ENCODE results near the gene DMRT2.

The DMRT2 gene

DNA sequence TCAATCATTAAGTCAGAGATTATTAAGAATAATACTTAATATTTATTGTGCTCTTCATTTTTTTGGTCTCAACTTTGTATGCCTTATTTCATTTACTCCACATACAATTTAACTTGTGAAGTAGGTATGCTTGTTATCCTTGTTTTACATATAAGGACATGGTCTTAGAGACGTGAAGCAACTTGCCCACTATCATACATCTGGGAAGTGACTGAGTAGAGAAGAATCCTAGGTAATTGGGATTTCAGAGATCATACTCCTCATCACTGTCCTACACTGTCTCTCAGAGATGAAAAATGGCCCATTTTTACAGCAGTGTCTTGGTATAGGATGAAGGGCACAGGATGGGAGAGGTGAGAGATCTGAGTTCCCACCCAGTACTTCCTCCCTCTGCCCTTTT lies 23.3 kb downstream of the DMRT2 start (continued):
- TF ChIP-seq, protein P1, sequence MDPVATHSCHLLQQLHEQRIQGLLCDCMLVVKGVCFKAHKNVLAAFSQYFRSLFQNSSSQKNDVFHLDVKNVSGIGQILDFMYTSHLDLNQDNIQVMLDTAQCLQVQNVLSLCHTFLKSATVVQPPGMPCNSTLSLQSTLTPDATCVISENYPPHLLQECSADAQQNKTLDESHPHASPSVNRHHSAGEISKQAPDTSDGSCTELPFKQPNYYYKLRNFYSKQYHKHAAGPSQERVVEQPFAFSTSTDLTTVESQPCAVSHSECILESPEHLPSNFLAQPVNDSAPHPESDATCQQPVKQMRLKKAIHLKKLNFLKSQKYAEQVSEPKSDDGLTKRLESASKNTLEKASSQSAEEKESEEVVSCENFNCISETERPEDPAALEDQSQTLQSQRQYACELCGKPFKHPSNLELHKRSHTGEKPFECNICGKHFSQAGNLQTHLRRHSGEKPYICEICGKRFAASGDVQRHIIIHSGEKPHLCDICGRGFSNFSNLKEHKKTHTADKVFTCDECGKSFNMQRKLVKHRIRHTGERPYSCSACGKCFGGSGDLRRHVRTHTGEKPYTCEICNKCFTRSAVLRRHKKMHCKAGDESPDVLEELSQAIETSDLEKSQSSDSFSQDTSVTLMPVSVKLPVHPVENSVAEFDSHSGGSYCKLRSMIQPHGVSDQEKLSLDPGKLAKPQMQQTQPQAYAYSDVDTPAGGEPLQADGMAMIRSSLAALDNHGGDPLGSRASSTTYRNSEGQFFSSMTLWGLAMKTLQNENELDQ (tag by site-specific recombination; IDR thresholded peaks at IDR 0.05; ENCODE audit: low read depth): no peak
- TF ChIP-seq ZNF140 (tag by site-specific recombination; IDR thresholded peaks at IDR 0.05) (no peak), ZBTB17 (tag by site-specific recombination; IDR thresholded peaks at IDR 0.05) (no peak), SCRT1 (tag by site-specific recombination; IDR thresholded peaks at IDR 0.05; ENCODE audit: borderline replicate concordance) (no peak), ZNF530 (tag by site-specific recombination; IDR thresholded peaks at IDR 0.05; ENCODE audit: low read depth) (no peak), ZNF221 (tag by site-specific recombination; IDR thresholded peaks at IDR 0.05; ENCODE audit: borderline replicate concordance) (no peak), ZNF629 (tag by site-specific recombination; IDR thresholded peaks at IDR 0.05) (no peak)
- TF ChIP-seq, protein P2, sequence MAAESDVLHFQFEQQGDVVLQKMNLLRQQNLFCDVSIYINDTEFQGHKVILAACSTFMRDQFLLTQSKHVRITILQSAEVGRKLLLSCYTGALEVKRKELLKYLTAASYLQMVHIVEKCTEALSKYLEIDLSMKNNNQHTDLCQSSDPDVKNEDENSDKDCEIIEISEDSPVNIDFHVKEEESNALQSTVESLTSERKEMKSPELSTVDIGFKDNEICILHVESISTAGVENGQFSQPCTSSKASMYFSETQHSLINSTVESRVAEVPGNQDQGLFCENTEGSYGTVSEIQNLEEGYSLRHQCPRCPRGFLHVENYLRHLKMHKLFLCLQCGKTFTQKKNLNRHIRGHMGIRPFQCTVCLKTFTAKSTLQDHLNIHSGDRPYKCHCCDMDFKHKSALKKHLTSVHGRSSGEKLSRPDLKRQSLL (tag by site-specific recombination; IDR thresholded peaks at IDR 0.05): no peak

DNA sequence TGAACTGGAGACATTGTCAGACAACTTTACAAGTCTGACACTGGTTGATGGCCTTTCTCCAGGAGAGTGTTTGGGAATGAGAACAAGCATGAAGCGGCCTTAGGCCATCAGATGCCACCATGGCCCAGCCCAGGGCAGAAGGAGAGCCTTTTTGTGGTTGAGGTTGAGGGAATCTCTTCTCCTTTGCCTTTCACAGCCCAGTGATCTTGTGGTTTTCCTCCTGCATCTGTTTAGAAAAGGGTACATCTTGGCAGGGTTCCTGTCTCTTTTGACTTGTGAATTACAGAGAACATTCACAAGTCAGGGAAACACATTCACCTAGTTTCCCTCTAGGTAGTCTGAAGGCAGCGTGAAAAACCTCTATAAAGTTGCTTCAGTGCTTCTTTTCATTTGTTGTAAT lies 27.5 kb downstream of the DMRT2 start:
- Histone ChIP-seq H3K27ac (ENCODE audit: extremely low read depth, low read depth, low read length) (no peak overlapping the region), H3K4me1 (ENCODE audit: control insufficient read depth, insufficient read depth, low read length) (no peaks in the 10 kb centered on the region), H3K9me3 (ENCODE audit: control insufficient read depth, insufficient read depth, low read depth, low read length) (no peaks in the 10 kb centered on the region), H3K36me3 (ENCODE audit: control insufficient read depth in 2 of 2, insufficient read depth in 1 of 2, low read length in 2 of 2) (no peaks in the 10 kb centered on the region), H3K4me3 (ENCODE audit: low read depth, low read length) (no peak overlapping the region)
- TF ChIP-seq ZIC2 (tag by site-specific recombination; IDR thresholded peaks at IDR 0.05) (no peak), ZNF404 (tag by site-specific recombination; IDR thresholded peaks at IDR 0.05) (no peak), ZNF664 (tag by site-specific recombination; IDR thresholded peaks at IDR 0.05) (no peak), FEZF1 (tag by site-specific recombination; IDR thresholded peaks at IDR 0.05) (no peak), ZNF792 (tag by site-specific recombination; IDR thresholded peaks at IDR 0.05) (no peak)
- ChIA-PET POLR2A (no interaction called here), CTCF (no interaction called here)

DNA sequence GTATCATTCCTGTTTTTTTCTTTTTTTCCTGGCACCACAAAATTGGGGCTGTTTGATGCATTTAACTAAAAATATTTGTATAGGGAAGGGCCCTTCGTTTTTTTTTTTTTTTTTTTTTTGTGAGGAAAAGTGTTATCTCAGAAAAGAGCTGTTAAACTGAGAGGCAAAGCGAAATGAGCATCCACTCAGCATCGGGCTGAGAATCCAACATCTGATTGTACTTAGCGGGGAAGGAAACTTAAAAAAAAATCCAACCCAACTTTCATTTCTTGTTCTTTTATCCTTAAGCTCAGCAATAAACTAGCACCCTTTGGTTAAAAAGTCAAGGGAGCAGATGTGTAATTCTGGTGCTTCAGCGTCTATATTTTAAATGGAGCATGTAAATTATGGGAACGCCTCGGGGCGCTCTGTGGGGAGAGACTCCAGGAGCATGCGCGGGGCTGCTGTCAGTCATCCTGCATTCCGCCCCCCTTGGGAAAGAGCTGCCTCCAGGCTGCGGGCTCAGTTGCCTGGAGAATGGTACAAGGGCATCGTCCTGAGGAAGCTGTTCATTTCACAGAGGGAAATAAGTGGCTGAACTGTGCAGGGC lies 33.3 kb downstream of the DMRT2 start:
- no peaks in the 10 kb centered on the region for H3K36me3 ChIP-seq (ENCODE audit: control insufficient read depth in 2 of 2, insufficient read depth in 1 of 2, low read length in 2 of 2)
- H3K27ac ChIP-seq (ENCODE audit: extremely low read depth, low read depth, low read length): no peak overlapping the region
- CTCF ChIA-PET: interaction anchor here (0.7 to 1.4 kb wide), 3 partner anchors 16 to 83 kb away, joined by 3 to 6 read pairs (median 3); no protein-coding TSS in a partner anchor
- H3K9me3 ChIP-seq (ENCODE audit: control insufficient read depth, insufficient read depth, low read depth, low read length): no peaks in the 10 kb centered on the region
- H3K4me1 ChIP-seq (ENCODE audit: control insufficient read depth, insufficient read depth, low read length): 0 out of 2 replicates have a peak, but pooled peaks cover 4% of the 10 kb centered on the region
- POLR2A ChIA-PET: interaction anchor here (0.6 to 0.7 kb wide), 2 partner anchors 17 to 91 kb away, joined by 4 to 5 read pairs; no protein-coding TSS in a partner anchor
- H3K4me3 ChIP-seq (ENCODE audit: low read depth, low read length): peak overlapping the region; percentile 31
- TF ChIP-seq, protein P3, sequence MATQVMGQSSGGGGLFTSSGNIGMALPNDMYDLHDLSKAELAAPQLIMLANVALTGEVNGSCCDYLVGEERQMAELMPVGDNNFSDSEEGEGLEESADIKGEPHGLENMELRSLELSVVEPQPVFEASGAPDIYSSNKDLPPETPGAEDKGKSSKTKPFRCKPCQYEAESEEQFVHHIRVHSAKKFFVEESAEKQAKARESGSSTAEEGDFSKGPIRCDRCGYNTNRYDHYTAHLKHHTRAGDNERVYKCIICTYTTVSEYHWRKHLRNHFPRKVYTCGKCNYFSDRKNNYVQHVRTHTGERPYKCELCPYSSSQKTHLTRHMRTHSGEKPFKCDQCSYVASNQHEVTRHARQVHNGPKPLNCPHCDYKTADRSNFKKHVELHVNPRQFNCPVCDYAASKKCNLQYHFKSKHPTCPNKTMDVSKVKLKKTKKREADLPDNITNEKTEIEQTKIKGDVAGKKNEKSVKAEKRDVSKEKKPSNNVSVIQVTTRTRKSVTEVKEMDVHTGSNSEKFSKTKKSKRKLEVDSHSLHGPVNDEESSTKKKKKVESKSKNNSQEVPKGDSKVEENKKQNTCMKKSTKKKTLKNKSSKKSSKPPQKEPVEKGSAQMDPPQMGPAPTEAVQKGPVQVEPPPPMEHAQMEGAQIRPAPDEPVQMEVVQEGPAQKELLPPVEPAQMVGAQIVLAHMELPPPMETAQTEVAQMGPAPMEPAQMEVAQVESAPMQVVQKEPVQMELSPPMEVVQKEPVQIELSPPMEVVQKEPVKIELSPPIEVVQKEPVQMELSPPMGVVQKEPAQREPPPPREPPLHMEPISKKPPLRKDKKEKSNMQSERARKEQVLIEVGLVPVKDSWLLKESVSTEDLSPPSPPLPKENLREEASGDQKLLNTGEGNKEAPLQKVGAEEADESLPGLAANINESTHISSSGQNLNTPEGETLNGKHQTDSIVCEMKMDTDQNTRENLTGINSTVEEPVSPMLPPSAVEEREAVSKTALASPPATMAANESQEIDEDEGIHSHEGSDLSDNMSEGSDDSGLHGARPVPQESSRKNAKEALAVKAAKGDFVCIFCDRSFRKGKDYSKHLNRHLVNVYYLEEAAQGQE (tag by site-specific recombination; IDR thresholded peaks at IDR 0.05): no peak
- TF ChIP-seq ZNF830 (tag by site-specific recombination; IDR thresholded peaks at IDR 0.05; ENCODE audit: low read depth) (no peak), MEIS1 (CRISPR knock-in tag; IDR thresholded peaks at IDR 0.05; ENCODE audit: borderline replicate concordance) (no peak), ZNF777 (tag by site-specific recombination; IDR thresholded peaks at IDR 0.05; ENCODE audit: borderline replicate concordance) (no peak), KLF16 (tag by site-specific recombination; IDR thresholded peaks at IDR 0.05) (no peak), ZNF335 (tag by site-specific recombination; conservative IDR thresholded peaks at IDR 0.05) (peak; percentile 39; the same call in 1 of the 2 replicates), ZBTB1 (tag by site-specific recombination; IDR thresholded peaks at IDR 0.05) (no peak), SP2 (tag by site-specific recombination; IDR thresholded peaks at IDR 0.05) (peak; percentile 16; the same call in 1 of the 2 replicates), ZNF707 (tag by site-specific recombination; IDR thresholded peaks at IDR 0.05) (no peak), HOXD13 (CRISPR knock-in tag; IDR thresholded peaks at IDR 0.05; ENCODE audit: borderline replicate concordance) (no peak), ZFHX2 (tag by site-specific recombination; conservative IDR thresholded peaks at IDR 0.05) (no peak), ZNF311 (tag by site-specific recombination; IDR thresholded peaks at IDR 0.05; ENCODE audit: borderline replicate concordance) (no peak), FEZF1 (tag by site-specific recombination; IDR thresholded peaks at IDR 0.05) (peak; percentile 78), ZBTB48 (tag by site-specific recombination; IDR thresholded peaks at IDR 0.05) (no peak)
- TF ChIP-seq, protein P4, sequence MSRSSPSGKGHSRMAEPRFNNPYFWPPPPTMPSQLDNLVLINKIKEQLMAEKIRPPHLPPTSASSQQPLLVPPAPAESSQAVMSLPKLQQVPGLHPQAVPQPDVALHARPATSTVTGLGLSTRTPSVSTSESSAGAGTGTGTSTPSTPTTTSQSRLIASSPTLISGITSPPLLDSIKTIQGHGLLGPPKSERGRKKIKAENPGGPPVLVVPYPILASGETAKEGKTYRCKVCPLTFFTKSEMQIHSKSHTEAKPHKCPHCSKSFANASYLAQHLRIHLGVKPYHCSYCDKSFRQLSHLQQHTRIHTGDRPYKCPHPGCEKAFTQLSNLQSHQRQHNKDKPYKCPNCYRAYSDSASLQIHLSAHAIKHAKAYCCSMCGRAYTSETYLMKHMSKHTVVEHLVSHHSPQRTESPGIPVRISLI (tag by site-specific recombination; IDR thresholded peaks at IDR 0.05): peak; percentile 43; the same call in 1 of the 2 replicates
